Measurements from ENCODE around the gene GM2A. TPM values are rescaled to one million over a fixed set of nuclear protein-coding genes. Genes with fewer than 3 reads are reported as not detected.

Gene GM2A
- total and polyA plus RNA-seq, 4 donors: 31.3 to 78.7 (median 38.1) TPM

- TF ChIP-seq, protein P1, sequence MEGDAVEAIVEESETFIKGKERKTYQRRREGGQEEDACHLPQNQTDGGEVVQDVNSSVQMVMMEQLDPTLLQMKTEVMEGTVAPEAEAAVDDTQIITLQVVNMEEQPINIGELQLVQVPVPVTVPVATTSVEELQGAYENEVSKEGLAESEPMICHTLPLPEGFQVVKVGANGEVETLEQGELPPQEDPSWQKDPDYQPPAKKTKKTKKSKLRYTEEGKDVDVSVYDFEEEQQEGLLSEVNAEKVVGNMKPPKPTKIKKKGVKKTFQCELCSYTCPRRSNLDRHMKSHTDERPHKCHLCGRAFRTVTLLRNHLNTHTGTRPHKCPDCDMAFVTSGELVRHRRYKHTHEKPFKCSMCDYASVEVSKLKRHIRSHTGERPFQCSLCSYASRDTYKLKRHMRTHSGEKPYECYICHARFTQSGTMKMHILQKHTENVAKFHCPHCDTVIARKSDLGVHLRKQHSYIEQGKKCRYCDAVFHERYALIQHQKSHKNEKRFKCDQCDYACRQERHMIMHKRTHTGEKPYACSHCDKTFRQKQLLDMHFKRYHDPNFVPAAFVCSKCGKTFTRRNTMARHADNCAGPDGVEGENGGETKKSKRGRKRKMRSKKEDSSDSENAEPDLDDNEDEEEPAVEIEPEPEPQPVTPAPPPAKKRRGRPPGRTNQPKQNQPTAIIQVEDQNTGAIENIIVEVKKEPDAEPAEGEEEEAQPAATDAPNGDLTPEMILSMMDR (IDR thresholded peaks at IDR 0.05; ENCODE audit: control extremely low read depth, extremely low read depth): no peak
- no peak for DNase-seq
- Histone ChIP-seq H3K27ac (ENCODE audit: low read depth in 1 of 2, low read length in 1 of 2) (no peak overlapping the region), H3K27me3 (ENCODE audit: control insufficient read depth in 3 of 3, insufficient read depth in 3 of 3, low read length in 2 of 3) (no peaks in the 10 kb centered on the region), H3K4me1 (ENCODE audit: control insufficient read depth in 5 of 5, insufficient read depth in 5 of 5, low read length in 5 of 5) (peaks cover 0 to 9% (median 0%) of the 10 kb centered on the region in 5 donors), H3K9ac (ENCODE audit: insufficient read depth in 1 of 2, low read length in 2 of 2) (no peak overlapping the region), H3K9me3 (ENCODE audit: control insufficient read depth in 4 of 4, insufficient read depth in 3 of 4, low read length in 3 of 4) (no peaks in the 10 kb centered on the region), H3K36me3 (ENCODE audit: control insufficient read depth in 4 of 4, insufficient read depth in 4 of 4, low read length in 4 of 4) (no peaks in the 10 kb centered on the region), H3K4me3 (no peak overlapping the region)
- no peak for ATAC-seq (ENCODE audit: insufficient read depth, low FRiP score)
- WGBS, 2 donors: 61 to 77% methylated on average over 6 of the region's 6 CpGs
Observed at GRCh38 chr5:151230048-151230680, 22.8 kb upstream of the GM2A start.

DNA sequence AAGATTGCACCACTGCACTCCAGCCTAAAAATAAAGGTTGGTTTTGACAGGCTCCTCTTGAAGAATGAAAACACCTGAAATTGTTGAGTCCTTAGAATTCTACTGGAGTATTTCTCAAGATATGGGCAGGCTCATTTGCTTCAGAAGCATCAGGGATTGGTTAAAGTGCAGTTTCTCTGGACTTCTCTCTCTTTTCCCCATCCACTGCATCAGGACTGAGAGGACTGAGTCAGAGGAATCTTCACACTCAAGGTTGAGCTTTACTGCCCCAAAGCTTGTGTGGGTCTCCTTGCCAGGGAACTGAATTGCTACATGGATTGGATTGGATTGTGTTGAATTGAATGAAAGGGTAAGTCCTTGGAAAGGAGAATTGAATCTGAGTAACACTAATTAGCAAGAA, 21.6 kb upstream of the GM2A start:
- H3K36me3 ChIP-seq (ENCODE audit: control insufficient read depth in 4 of 4, insufficient read depth in 4 of 4, low read length in 4 of 4): no peaks in the 10 kb centered on the region
- H3K27me3 ChIP-seq (ENCODE audit: control insufficient read depth in 3 of 3, insufficient read depth in 3 of 3, low read length in 2 of 3): no peaks in the 10 kb centered on the region
- no peak overlapping the region for H3K27ac ChIP-seq (ENCODE audit: low read depth in 1 of 2, low read length in 1 of 2)
- no peak overlapping the region for H3K4me3 ChIP-seq
- peaks cover 0 to 10% (median 0%) of the 10 kb centered on the region in 5 donors for H3K4me1 ChIP-seq (ENCODE audit: control insufficient read depth in 5 of 5, insufficient read depth in 5 of 5, low read length in 5 of 5)
- DNase-seq (no peak), ATAC-seq (ENCODE audit: insufficient read depth, low FRiP score) (no peak)
- TF ChIP-seq, protein P1 (IDR thresholded peaks at IDR 0.05; ENCODE audit: control extremely low read depth, extremely low read depth): no peak
- no peak overlapping the region for H3K9ac ChIP-seq (ENCODE audit: insufficient read depth in 1 of 2, low read length in 2 of 2)
- H3K9me3 ChIP-seq (ENCODE audit: control insufficient read depth in 4 of 4, insufficient read depth in 3 of 4, low read length in 3 of 4): no peaks in the 10 kb centered on the region

GRCh38 chr5:151233616-151234085, 19.3 kb upstream of the GM2A start:
- Histone ChIP-seq H3K4me3 (no peak overlapping the region), H3K27ac (ENCODE audit: low read depth in 1 of 2, low read length in 1 of 2) (no peak overlapping the region), H3K4me1 (ENCODE audit: control insufficient read depth in 5 of 5, insufficient read depth in 5 of 5, low read length in 5 of 5) (peaks cover 0 to 14% (median 0%) of the 10 kb centered on the region in 5 donors), H3K9ac (ENCODE audit: insufficient read depth in 1 of 2, low read length in 2 of 2) (no peak overlapping the region), H3K27me3 (ENCODE audit: control insufficient read depth in 3 of 3, insufficient read depth in 3 of 3, low read length in 2 of 3) (no peaks in the 10 kb centered on the region), H3K36me3 (ENCODE audit: control insufficient read depth in 4 of 4, insufficient read depth in 4 of 4, low read length in 4 of 4) (no peaks in the 10 kb centered on the region), H3K9me3 (ENCODE audit: control insufficient read depth in 4 of 4, insufficient read depth in 3 of 4, low read length in 3 of 4) (no peaks in the 10 kb centered on the region)
- no peak for ATAC-seq (ENCODE audit: insufficient read depth, low FRiP score)
- 83 to 92% methylated on average over 8 of the region's 8 CpGs for WGBS, 2 donors
- DNase-seq: no peak
- TF ChIP-seq, protein P1 (IDR thresholded peaks at IDR 0.05; ENCODE audit: control extremely low read depth, extremely low read depth): no peak

Data from lung (tissue), 12 donors.